Kidney (tissue), 14 donors: ENCODE results near the gene HRCT1. TPM values are rescaled to one million over a fixed set of nuclear protein-coding genes. Genes with fewer than 3 reads are reported as not detected.

ENCODE experiments used
- DNase-seq, 5 donors: peaks; one replicate each; pipeline ENCODE4 v3.0.0-alpha.2; 2013 to 2020
- FAIRE-seq: peaks from 2 replicates; lab custom pipeline; 2012; peaks lifted over from hg19 to GRCh38; lab: Jason Lieb, UNC
- H3K27ac ChIP-seq, 2 donors: one replicate each; pipeline ENCODE4 v1.7.0; 2013; ENCODE audit warnings: low read depth in 2 of 2, low read length in 2 of 2, inconsistent platforms in 1 of 2
- H3K27me3 ChIP-seq: one replicate; pipeline ENCODE4 v1.7.1; 2013; ENCODE audit warnings: low read length, inconsistent platforms; ENCODE audit not compliant: control insufficient read depth, insufficient read depth
- H3K36me3 ChIP-seq, 3 donors: one replicate each; pipeline versions ENCODE4 v1.7.0 to v1.7.1; 2013; ENCODE audit warnings: low read length in 3 of 3, control low read depth in 1 of 3, inconsistent platforms in 1 of 3; ENCODE audit not compliant: insufficient read depth in 3 of 3, control insufficient read depth in 2 of 3
- H3K4me1 ChIP-seq, 3 donors: one replicate each; pipeline versions ENCODE4 v1.7.0 to v1.7.1; 2013; ENCODE audit warnings: low read length in 3 of 3, inconsistent platforms in 1 of 3, low read depth in 1 of 3; ENCODE audit not compliant: control insufficient read depth in 2 of 3, insufficient read depth in 2 of 3
- H3K4me3 ChIP-seq, 3 donors: one replicate each; pipeline versions ENCODE4 v1.7.0 to v1.8.1; 2013; ENCODE audit warnings: low read length in 3 of 3, control low read depth in 1 of 3, inconsistent platforms in 1 of 3
- H3K9ac ChIP-seq, 3 donors: one replicate each; pipeline versions ENCODE4 v1.7.0 to v1.7.1; 2013; ENCODE audit warnings: low read length in 3 of 3, control low read depth in 1 of 3, inconsistent platforms in 1 of 3
- H3K9me3 ChIP-seq, 3 donors: one replicate each; pipeline versions ENCODE4 v1.7.0 to v1.7.1; 2013; ENCODE audit warnings: low read length in 3 of 3, control low read depth in 1 of 3, inconsistent platforms in 1 of 3; ENCODE audit not compliant: control insufficient read depth in 2 of 3, insufficient read depth in 1 of 3
- intact Hi-C: fragments of 100-400 bp; cut with DNase I; formaldehyde crosslinking; loops from one replicate; pipeline ENCODE4 v1.11.1; 2022
- polyA plus RNA-seq: library from polyadenylated mRNA; stranded (reverse); fragments of 350-450 nt; fragmentation: Illumina TruSeq; extraction: RNeasy Lipid Tissue Mini Kit (QIAGEN cat#74804); gene quantifications from one replicate; pipeline ENCODE4 v1.2.3, GENCODE V29; 2014; ENCODE audit warnings: low read depth, low replicate concordance; ENCODE audit not compliant: insufficient read depth
- total RNA-seq: library from RNA; stranded (reverse); fragmentation: NEBNext Ultra II Directional; extraction: Animal tissue kit (Norgen Biotek cat#: 25700); gene quantifications from one replicate; pipeline ENCODE4 v1.2.1, GENCODE V29; 2021
- TF ChIP-seq, protein P1 (sequence below): IDR thresholded peaks from 3 replicates; pipeline ENCODE4 v1.5.1; 2012; ENCODE audit warnings: mild to moderate bottlenecking, moderate library complexity, borderline replicate concordance; ENCODE audit not compliant: insufficient read depth; ENCODE audit errors: extremely low read depth
- donor health status: control.
- donor health status: control.
- donor health status: control.
- donor health status: control.
- donor health status: control.
- donor health status: DM: yes; HTN: yes; CAD: no.
- donor health status: Normal renal cell carcinoma (clear cell type).

HRCT1 gene
- total and polyA plus RNA-seq, 2 donors from 2014 or later, result 13.3 to 51.2 TPM

DNA sequence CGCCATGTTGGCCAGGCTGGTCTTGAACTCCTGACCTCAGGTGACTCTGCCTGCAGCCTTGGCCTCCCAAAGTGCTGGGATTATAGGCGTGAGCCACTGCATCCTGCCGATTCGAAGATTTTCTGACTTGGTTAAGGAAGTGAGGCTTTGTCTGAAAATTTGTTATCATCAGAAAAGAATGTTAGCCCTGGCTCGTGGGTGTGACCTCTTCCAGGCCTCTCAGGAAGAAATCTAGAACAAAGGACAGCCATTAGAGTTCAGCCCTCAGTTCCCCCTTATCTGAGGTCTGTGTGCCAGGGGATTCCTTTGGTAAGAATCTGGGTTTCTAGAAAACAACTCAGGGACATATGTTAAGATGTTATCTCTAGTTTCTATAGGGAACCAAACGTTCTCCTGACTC, 45.7 kb downstream of the HRCT1 start:
- peaks cover 2% of the 10 kb centered on the region for H3K27me3 ChIP-seq
- H3K36me3 ChIP-seq, result no peaks in the 10 kb centered on the region
- intact Hi-C loops, result no loop called here
- H3K4me3 ChIP-seq, result no peak overlapping the region
- no peak for DNase-seq
- no peak overlapping the region for H3K9ac ChIP-seq
- H3K4me1 ChIP-seq, result peaks cover 0 to 4% (median 0%) of the 10 kb centered on the region in 3 donors
- no peak for FAIRE-seq
- no peaks in the 10 kb centered on the region for H3K9me3 ChIP-seq
- no peak overlapping the region for H3K27ac ChIP-seq
- TF ChIP-seq, protein P1, sequence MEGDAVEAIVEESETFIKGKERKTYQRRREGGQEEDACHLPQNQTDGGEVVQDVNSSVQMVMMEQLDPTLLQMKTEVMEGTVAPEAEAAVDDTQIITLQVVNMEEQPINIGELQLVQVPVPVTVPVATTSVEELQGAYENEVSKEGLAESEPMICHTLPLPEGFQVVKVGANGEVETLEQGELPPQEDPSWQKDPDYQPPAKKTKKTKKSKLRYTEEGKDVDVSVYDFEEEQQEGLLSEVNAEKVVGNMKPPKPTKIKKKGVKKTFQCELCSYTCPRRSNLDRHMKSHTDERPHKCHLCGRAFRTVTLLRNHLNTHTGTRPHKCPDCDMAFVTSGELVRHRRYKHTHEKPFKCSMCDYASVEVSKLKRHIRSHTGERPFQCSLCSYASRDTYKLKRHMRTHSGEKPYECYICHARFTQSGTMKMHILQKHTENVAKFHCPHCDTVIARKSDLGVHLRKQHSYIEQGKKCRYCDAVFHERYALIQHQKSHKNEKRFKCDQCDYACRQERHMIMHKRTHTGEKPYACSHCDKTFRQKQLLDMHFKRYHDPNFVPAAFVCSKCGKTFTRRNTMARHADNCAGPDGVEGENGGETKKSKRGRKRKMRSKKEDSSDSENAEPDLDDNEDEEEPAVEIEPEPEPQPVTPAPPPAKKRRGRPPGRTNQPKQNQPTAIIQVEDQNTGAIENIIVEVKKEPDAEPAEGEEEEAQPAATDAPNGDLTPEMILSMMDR, result no peak

DNA sequence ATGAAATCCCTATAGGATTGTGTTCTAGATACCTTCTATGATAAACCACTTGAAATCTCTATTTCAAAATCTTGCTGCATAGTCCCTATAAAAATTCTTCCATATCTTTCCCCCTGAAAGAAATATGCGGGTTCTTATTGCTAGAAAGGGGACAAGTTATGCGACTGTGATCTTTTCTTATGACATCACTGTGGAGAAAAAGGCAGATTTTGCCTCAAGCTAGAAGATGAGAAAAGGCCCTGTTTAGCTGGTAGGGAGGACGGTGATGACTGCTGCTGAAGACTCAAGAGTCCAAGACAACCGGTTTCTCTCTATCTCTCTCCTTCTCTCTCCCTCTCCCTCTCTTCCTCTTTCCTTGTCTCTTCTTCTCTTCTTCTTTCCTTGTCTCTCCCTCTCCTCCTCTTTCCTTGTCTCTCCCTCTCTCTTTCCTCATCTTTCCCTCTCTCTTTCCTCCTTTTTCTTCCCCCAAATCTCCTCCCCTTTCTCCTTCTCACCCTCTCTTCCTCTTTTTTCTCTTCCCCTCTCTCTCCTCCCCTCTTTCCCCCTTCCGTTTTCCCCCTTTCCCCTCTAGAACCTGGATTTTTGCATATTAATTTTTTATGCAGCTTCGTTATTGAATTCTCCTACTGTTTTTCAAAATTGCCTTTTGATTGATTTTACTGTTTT, 46.7 kb downstream of the HRCT1 start:
- no peak overlapping the region for H3K4me3 ChIP-seq
- no peaks in the 10 kb centered on the region for H3K9me3 ChIP-seq
- no peak overlapping the region for H3K27ac ChIP-seq
- FAIRE-seq (no peak), DNase-seq (no peak)
- peaks cover 2% of the 10 kb centered on the region for H3K27me3 ChIP-seq
- no peaks in the 10 kb centered on the region for H3K36me3 ChIP-seq
- TF ChIP-seq, protein P1, result no peak
- H3K9ac ChIP-seq, result no peak overlapping the region
- H3K4me1 ChIP-seq, result peaks cover 0 to 4% (median 0%) of the 10 kb centered on the region in 3 donors
- intact Hi-C loops, result no loop called here

DNA sequence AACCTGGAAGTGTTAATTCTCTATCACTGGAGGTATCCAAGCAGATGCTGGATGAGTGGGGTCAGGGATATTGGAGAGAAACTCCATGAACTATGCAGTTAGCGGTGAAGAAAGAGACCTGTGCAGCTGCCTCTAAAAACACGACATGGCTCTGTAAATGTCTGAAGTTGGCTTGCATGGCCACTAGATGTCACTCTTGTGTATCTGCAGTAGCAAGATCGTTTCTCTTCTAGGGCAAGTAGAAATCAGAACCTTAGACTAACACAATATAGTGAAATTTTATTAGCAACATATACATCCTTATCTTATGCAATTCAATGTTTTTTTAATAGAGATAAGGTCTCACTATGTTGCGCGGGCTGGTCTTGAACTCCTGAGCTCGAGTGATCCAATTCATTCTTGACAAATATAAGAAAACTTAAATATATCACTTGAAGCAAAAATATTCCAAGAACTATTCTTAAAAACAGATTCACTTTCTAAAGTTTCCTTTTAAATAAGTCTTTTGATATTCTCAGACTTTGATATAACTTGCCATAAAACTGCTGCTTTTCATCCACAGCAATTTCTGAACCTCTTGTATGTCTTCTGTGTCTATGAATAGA, 49.0 kb downstream of the HRCT1 start:
- H3K27ac ChIP-seq, result no peak overlapping the region
- FAIRE-seq (peak; percentile 82), DNase-seq (peak in 3 of 5 donors; percentile 57 to 87 (median 87))
- intact Hi-C loops, result loop anchor here (5.0 kb wide), 1 partner anchor 62 kb away; no protein-coding TSS in a partner anchor
- TF ChIP-seq, protein P1, result peak; percentile 90
- H3K27me3 ChIP-seq, result peaks cover 2% of the 10 kb centered on the region
- peak overlapping the region in 1 of 3 donors; percentile 20 for H3K4me3 ChIP-seq
- H3K4me1 ChIP-seq, result peaks cover 0 to 2% (median 0%) of the 10 kb centered on the region in 3 donors
- no peak overlapping the region for H3K9ac ChIP-seq
- H3K36me3 ChIP-seq, result no peaks in the 10 kb centered on the region
- H3K9me3 ChIP-seq, result no peaks in the 10 kb centered on the region
